RWPE2 (cell line): Measurements from ENCODE around the gene FBXL13.
A peak's percentile ranks its signal among the peaks of the same experiment; 100 is the strongest.
"Not testable (repeated sequence)": the region's sequence is repeated elsewhere in the genome, so short reads cannot be mapped to it uniquely, and the experiment has no call there.

Experiments
- ATAC-seq: fragments of 200-7000 bp; cut with Tn5 transposase; 3 replicates; pipeline ENCODE4 v1.9.1; 2021; ENCODE audit warnings: low read depth
- DNase-seq: peaks from one replicate; pipeline ENCODE4 v3.0.0-alpha.2; 2020; ENCODE audit warnings: low spot score
- H3K27ac ChIP-seq: fragments of 450-650 bp; 2 replicates; pipeline ENCODE4 v1.5.1; 2017; ENCODE audit warnings: mild to moderate bottlenecking; ENCODE audit not compliant: poor library complexity, severe bottlenecking
- H3K27me3 ChIP-seq: fragments of 250-450 bp; sonication (Bioruptor Pico); 2 replicates; pipeline ENCODE4 v1.5.1; 2021; ENCODE audit warnings: mild to moderate bottlenecking, moderate library complexity; ENCODE audit not compliant: insufficient read depth, poor library complexity, severe bottlenecking
- H3K36me3 ChIP-seq: fragments of 250-450 bp; sonication (Bioruptor Pico); 2 replicates; pipeline ENCODE4 v1.5.1; 2020; ENCODE audit warnings: low read depth, mild to moderate bottlenecking, moderate library complexity
- H3K4me1 ChIP-seq: fragments of 250-450 bp; sonication (Bioruptor Pico); 2 replicates; pipeline ENCODE4 v1.5.1; 2021; ENCODE audit warnings: mild to moderate bottlenecking, moderate library complexity; ENCODE audit not compliant: insufficient read depth, poor library complexity, severe bottlenecking
- H3K4me3 ChIP-seq: fragments of 250-450 bp; sonication (Bioruptor Pico); 2 replicates; pipeline ENCODE4 v1.5.1; 2021; ENCODE audit warnings: mild to moderate bottlenecking, moderate library complexity; ENCODE audit not compliant: severe bottlenecking
- H3K9me3 ChIP-seq: fragments of 250-450 bp; sonication (Bioruptor Pico); 2 replicates; pipeline ENCODE4 v1.5.1; 2021; ENCODE audit warnings: mild to moderate bottlenecking, moderate library complexity; ENCODE audit not compliant: severe bottlenecking
- TF ChIP-seq, protein P1 (sequence below): fragments of 450-650 bp; IDR thresholded peaks from one replicate; pipeline ENCODE4 v1.5.1; 2017; ENCODE audit warnings: mild to moderate bottlenecking, moderate library complexity; ENCODE audit not compliant: poor library complexity, severe bottlenecking

FBXL13 gene

DNA sequence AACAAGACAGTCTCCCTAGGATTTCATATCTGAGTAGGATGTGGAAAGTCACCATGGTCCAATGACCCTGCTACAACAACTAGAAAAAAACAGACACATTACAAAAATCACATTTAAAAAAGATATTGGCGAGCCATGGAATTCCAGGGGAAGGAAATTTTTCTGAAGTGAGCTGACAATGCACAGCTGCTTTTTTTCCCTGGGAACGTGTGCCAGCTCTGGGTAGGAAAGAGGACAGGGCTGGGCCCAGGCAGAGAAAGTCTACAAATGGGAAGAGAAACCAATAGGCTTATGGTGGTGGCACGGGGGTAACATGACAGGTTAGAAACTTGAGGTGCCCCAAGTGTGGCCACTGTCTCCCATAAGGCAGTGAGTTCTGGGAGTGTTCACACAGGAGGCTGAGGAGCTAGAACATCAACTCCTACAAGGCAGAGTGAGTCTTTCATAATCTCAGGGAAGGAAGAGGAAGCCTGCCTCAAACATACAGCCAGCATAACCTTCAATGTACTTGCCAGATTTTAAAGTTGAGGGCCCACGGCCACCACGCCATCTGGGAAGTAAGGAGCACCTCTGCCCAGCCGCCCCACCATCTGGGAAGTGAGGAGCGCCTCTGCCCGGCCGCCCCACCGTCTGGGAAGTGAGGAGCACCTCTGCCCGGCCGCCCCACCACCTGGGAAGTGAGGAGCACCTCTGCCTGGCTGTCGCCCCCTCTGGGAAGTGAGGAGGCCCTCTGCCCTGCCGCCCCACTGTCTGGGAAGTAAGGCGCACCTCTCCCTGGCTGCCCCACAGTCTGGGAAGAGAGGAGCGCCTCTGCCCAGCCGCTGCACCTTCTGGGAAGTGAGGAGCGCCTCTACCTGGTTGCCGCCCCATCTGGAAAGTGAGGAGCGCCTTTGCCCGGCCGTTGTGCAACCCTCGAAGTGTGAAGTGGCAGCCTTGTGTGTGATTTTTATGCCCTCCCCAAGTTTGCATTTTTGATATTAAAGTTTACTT, 5.9 kb downstream of the FBXL13 start:
- Histone ChIP-seq H3K27ac (no peak overlapping the region), H3K4me3 (no peak overlapping the region), H3K36me3 (no peaks in the 10 kb centered on the region), H3K27me3 (no peaks in the 10 kb centered on the region), H3K4me1 (no peaks in the 10 kb centered on the region), H3K9me3 (no peaks in the 10 kb centered on the region)
- TF ChIP-seq, protein P1, sequence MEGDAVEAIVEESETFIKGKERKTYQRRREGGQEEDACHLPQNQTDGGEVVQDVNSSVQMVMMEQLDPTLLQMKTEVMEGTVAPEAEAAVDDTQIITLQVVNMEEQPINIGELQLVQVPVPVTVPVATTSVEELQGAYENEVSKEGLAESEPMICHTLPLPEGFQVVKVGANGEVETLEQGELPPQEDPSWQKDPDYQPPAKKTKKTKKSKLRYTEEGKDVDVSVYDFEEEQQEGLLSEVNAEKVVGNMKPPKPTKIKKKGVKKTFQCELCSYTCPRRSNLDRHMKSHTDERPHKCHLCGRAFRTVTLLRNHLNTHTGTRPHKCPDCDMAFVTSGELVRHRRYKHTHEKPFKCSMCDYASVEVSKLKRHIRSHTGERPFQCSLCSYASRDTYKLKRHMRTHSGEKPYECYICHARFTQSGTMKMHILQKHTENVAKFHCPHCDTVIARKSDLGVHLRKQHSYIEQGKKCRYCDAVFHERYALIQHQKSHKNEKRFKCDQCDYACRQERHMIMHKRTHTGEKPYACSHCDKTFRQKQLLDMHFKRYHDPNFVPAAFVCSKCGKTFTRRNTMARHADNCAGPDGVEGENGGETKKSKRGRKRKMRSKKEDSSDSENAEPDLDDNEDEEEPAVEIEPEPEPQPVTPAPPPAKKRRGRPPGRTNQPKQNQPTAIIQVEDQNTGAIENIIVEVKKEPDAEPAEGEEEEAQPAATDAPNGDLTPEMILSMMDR = no peak
- DNase-seq (no peak), ATAC-seq (no peak)

DNA sequence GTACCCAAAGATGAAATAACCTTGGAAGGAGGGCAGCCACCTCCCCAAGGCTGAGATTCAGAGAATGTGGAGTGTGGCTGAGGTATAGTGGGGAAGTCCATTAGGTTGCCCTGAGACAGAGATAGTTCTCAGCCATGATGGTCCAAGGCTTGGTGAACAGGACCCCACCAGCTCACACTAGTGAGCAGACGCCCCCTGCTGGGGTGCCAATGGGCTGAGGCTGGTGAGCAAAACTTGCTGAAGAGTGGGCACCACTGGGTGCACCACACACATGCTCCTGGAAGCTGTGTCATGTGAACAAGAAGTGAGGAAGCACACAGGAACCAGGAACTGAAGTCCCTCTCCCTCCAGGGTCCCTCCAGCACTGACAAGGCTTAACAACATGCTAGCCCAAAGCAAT, 8.9 kb downstream of the FBXL13 start:
- TF ChIP-seq, protein P1 = peak; percentile 52
- Histone ChIP-seq H3K4me1 (no peaks in the 10 kb centered on the region), H3K9me3 (no peaks in the 10 kb centered on the region), H3K27ac (no peak overlapping the region), H3K36me3 (no peaks in the 10 kb centered on the region), H3K4me3 (no peak overlapping the region), H3K27me3 (no peaks in the 10 kb centered on the region)
- DNase-seq = no peak
- peak; percentile 59; the same call in 2 of the 3 replicates for ATAC-seq

DNA sequence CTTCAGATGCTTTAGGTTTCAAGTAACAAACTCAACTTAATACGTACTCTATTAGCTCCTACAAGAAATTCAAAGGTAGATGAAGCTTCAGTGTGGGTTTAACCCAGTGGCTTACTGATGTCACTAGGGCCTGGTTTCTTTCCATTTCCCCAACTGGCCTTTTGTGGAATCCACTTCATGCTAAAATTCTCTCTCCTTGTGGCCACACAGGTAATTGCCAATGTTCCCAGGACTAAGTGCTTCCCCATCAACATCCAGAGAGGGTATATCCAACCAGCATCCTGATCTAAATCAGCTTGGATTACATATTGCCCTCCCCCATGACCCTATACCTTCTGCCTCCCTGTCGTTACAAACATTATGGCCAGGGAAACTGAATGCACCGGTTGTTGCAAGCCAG, 10.7 kb downstream of the FBXL13 start:
- H3K36me3 ChIP-seq = no peaks in the 10 kb centered on the region
- H3K27ac ChIP-seq = no peak overlapping the region
- ATAC-seq = no peak
- TF ChIP-seq, protein P1 = no peak
- no peak overlapping the region for H3K4me3 ChIP-seq
- no peaks in the 10 kb centered on the region for H3K27me3 ChIP-seq
- no peaks in the 10 kb centered on the region for H3K9me3 ChIP-seq
- DNase-seq = no peak
- no peaks in the 10 kb centered on the region for H3K4me1 ChIP-seq

DNA sequence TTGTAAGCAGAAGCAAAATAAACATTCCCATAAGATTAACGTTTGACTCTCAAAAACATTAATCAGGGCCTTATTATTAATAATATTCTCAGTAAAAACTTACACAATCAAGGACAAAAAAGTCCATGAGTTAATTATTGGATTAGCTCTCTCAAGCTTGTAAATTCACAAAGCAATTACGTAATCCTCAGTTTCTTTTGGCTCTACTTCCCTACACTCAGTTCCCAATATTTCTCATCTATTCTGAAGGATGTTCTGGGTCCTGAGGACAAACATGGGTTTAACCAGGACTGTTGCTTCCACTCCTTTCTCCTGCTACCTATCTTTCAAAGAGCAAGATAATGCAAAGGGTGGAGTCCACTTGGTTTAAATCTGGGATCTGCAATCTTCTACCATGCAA, 15.1 kb downstream of the FBXL13 start:
- Histone ChIP-seq H3K4me1 (no peaks in the 10 kb centered on the region), H3K9me3 (no peaks in the 10 kb centered on the region), H3K36me3 (no peaks in the 10 kb centered on the region), H3K4me3 (no peak overlapping the region), H3K27me3 (no peaks in the 10 kb centered on the region), H3K27ac (no peak overlapping the region)
- ATAC-seq (no peak), DNase-seq (no peak)
- TF ChIP-seq, protein P1 = no peak

DNA sequence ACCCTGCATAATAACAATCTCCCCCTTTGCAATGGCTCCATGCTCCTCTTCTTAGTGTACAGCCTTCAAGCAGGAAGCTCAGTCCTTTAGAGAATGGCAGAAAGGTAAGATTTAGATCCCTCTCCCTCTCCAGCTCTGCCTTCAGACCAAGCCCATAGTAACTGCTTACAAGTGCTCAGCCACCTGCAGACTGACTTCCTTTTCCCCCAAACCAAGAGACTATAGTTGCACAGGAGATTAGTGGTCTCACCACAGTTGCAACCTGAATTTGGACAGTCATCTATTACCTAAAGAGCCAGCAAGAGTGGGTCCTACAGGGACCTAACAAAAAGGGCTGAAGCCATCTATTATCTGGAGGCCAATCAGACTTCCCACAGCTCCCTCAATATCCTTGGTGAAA, 16.5 kb downstream of the FBXL13 start:
- DNase-seq (no peak), ATAC-seq (no peak)
- Histone ChIP-seq H3K27ac (no peak overlapping the region), H3K36me3 (no peaks in the 10 kb centered on the region), H3K9me3 (no peaks in the 10 kb centered on the region), H3K4me1 (no peaks in the 10 kb centered on the region), H3K4me3 (no peak overlapping the region), H3K27me3 (no peaks in the 10 kb centered on the region)
- TF ChIP-seq, protein P1 = no peak

DNA sequence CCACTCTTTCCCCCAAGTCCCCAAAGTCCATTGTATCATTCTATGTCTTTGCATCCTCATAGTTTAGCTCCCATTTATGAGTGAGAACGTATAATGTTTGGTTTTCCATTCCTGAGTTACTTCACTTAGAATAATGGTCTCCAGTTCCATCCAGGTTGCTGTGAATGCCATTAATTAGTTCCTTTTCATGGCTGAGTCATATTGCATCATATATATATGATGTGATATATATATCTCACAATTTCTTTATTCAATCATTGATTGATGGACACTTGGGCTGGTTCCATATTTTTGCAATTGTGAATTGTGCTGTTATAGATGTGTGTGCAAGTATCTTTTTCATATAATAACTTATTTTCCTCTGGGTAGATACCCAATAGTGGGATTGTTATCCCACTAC, 18.6 kb downstream of the FBXL13 start:
- not testable (repeated sequence) for DNase-seq, H3K27me3 ChIP-seq, H3K36me3 ChIP-seq, H3K27ac ChIP-seq, ATAC-seq, H3K4me3 ChIP-seq, H3K4me1 ChIP-seq, H3K9me3 ChIP-seq
